HepG2 (cell line): ENCODE data around the gene RAB15. TPM values are rescaled to one million over a fixed set of nuclear protein-coding genes. Genes with fewer than 3 reads are reported as not detected.

ENCODE experiments used
- AGO2 ChIP-seq: fragments of 200-400 bp; formaldehyde crosslinking; optimal IDR thresholded peaks from 2 replicates; pipeline ENCODE3; 2017; ENCODE audit warnings: mild to moderate bottlenecking, low read depth, low read length, moderate library complexity
- HOXA5 ChIP-seq: sonication (generic); formaldehyde crosslinking; IDR thresholded peaks from 2 replicates; pipeline ENCODE4 v1.4.0; 2020; ENCODE audit warnings: missing genetic modification reagents
- KLF15 ChIP-seq: sonication (generic); formaldehyde crosslinking; IDR thresholded peaks from 2 replicates; pipeline ENCODE4 v1.8.1; 2023; ENCODE audit warnings: borderline replicate concordance, mild to moderate bottlenecking, inconsistent platforms, missing genetic modification reagents, mixed read lengths
- KLF6 ChIP-seq: IDR thresholded peaks from 2 replicates; pipeline ENCODE4 v1.8.0; 2016; ENCODE audit warnings: missing biosample characterization, missing genetic modification reagents
- SAP130 ChIP-seq: IDR thresholded peaks from 2 replicates; pipeline ENCODE4 v1.6.1; 2016; ENCODE audit warnings: low read depth
- SKI ChIP-seq: fragments of 450-650 bp; IDR thresholded peaks from one replicate; pipeline ENCODE4 v1.6.1; 2018; ENCODE audit warnings: mild to moderate bottlenecking; ENCODE audit not compliant: partially characterized antibody
- SNAPC2 ChIP-seq: sonication (generic); formaldehyde crosslinking; IDR thresholded peaks from 2 replicates; pipeline ENCODE4 v1.8.1; 2022; ENCODE audit warnings: mild to moderate bottlenecking, missing genetic modification reagents
- SPEN ChIP-seq: sonication (generic); formaldehyde crosslinking; IDR thresholded peaks from 2 replicates; pipeline ENCODE4 v1.5.1; 2020; ENCODE audit warnings: low read depth, mild to moderate bottlenecking, missing genetic modification reagents
- ZMYM3 ChIP-seq: sonication (generic); formaldehyde crosslinking; IDR thresholded peaks from 2 replicates; pipeline ENCODE4 v1.5.1; 2020; ENCODE audit warnings: mild to moderate bottlenecking, missing genetic modification reagents
- ZMYM4 ChIP-seq: sonication (generic); formaldehyde crosslinking; IDR thresholded peaks from 2 replicates; pipeline ENCODE4 v1.8.1; 2023; ENCODE audit warnings: mild to moderate bottlenecking, missing genetic modification reagents
- ZNF484 ChIP-seq: sonication (generic); formaldehyde crosslinking; IDR thresholded peaks from 2 replicates; pipeline ENCODE4 v1.5.1; 2020; ENCODE audit warnings: mild to moderate bottlenecking, low read depth, missing genetic modification reagents, borderline replicate concordance
- ZNF496 ChIP-seq: sonication (generic); formaldehyde crosslinking; IDR thresholded peaks from 2 replicates; pipeline ENCODE4 v1.8.1; 2023; ENCODE audit warnings: mild to moderate bottlenecking, moderate library complexity, missing genetic modification reagents; ENCODE audit not compliant: insufficient replicate concordance
- ZNF703 ChIP-seq: sonication (generic); formaldehyde crosslinking; IDR thresholded peaks from 2 replicates; pipeline ENCODE4 v1.5.1; 2020; ENCODE audit warnings: missing genetic modification reagents, mild to moderate bottlenecking, moderate library complexity, borderline replicate concordance
- ZZZ3 ChIP-seq: sonication (generic); formaldehyde crosslinking; IDR thresholded peaks from 2 replicates; pipeline ENCODE4 v1.4.0; 2020; ENCODE audit warnings: missing genetic modification reagents, mild to moderate bottlenecking, borderline replicate concordance
- polyA plus RNA-seq, 8 experiments: library from polyadenylated mRNA; depleted of rRNA in 3 of 8; stranded (reverse) in 7 of 8; unstranded in 1 of 8; fragments of >200 nt; fragmentation: Illumina TruSeq in 4 of 8; extraction: Trizol in 4 of 8; gene quantifications; 2 replicates each; pipeline versions ENCODE4 v1.2.1 to v1.2.3, GENCODE V29; 2011 to 2016; ENCODE audit warnings: low read depth in 4 of 8, missing spikeins in 1 of 8, mixed read lengths in 1 of 8; ENCODE audit not compliant: insufficient read depth in 1 of 8
- total RNA-seq, 5 experiments: library from RNA; depleted of rRNA; stranded (reverse); fragments of >200 nt; fragmentation: Illumina TruSeq; extraction: Trizol; gene quantifications; 2 replicates each; pipeline ENCODE4 v1.2.3, GENCODE V29; 2016; ENCODE audit warnings: low read depth in 1 of 5
- TF ChIP-seq, protein P1 (sequence below): sonication (generic); formaldehyde crosslinking; IDR thresholded peaks from 2 replicates; pipeline ENCODE4 v1.4.0; 2020; ENCODE audit warnings: low read depth, mild to moderate bottlenecking, missing genetic modification reagents
- TF ChIP-seq, protein P2 (sequence below): sonication (generic); formaldehyde crosslinking; IDR thresholded peaks from 2 replicates; pipeline ENCODE4 v1.8.1; 2023; ENCODE audit warnings: missing genetic modification reagents, mild to moderate bottlenecking, borderline replicate concordance
- TF ChIP-seq, protein P3 (sequence below): sonication (generic); formaldehyde crosslinking; IDR thresholded peaks from 2 replicates; pipeline ENCODE4 v1.4.0; 2020; ENCODE audit warnings: mild to moderate bottlenecking, missing genetic modification reagents
- TF ChIP-seq, protein P4 (sequence below): sonication (generic); formaldehyde crosslinking; IDR thresholded peaks from 2 replicates; pipeline ENCODE4 v1.4.0; 2020; ENCODE audit warnings: mild to moderate bottlenecking, missing genetic modification reagents

RAB15 gene
- total and polyA plus RNA-seq, 2 of the 13 experiments (the other 11 are each of a cell fraction or from before 2014, with no cell fraction given), result 7.4 to 18.5 TPM

DNA sequence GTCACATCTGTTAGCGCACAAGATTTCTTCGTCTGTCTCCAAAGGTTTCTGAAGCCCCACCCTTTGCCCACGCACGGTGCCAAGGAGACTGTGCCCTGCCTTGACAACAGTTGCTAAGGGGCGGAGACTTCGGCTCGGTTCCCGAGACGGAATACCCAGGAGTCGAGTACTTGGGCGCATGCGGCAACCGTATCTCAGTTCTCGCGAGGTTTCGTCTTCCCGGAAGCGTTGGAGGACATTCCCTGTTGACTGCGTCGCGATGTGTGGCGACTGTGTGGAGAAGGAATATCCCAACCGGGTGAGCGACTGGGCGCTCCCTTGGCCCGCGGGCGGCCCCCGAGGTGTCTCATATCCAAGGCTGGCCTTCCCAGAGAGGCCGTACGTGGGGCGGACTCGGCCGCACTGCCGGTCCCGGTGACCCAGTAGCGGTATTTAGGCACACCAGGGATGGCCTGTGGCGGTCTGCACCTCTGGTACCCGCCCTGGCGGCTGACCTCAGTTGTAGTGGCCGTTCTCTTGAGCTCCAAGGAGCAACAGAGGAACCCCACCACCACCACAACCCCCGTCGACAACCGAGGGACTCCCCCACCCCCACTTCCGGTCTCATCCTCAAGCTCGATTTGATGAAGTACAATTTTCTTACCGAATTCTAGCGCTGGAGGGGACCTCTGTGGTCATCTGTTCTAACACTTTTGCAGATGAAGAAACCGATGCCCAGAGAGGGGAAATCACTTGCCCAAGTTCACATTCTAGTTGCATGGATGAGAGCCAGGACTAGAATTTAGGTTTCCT lies 57.7 kb downstream of the RAB15 start, which contains the start of gene CHURC1 (continued):
- TF ChIP-seq SPEN (CRISPR knock-in tag), result peak; percentile 81
- no peak for TF ChIP-seq KLF6 (CRISPR knock-in tag)
- peak; percentile 16 for TF ChIP-seq SKI
- TF ChIP-seq ZNF703 (CRISPR knock-in tag), result no peak
- TF ChIP-seq, protein P1, sequence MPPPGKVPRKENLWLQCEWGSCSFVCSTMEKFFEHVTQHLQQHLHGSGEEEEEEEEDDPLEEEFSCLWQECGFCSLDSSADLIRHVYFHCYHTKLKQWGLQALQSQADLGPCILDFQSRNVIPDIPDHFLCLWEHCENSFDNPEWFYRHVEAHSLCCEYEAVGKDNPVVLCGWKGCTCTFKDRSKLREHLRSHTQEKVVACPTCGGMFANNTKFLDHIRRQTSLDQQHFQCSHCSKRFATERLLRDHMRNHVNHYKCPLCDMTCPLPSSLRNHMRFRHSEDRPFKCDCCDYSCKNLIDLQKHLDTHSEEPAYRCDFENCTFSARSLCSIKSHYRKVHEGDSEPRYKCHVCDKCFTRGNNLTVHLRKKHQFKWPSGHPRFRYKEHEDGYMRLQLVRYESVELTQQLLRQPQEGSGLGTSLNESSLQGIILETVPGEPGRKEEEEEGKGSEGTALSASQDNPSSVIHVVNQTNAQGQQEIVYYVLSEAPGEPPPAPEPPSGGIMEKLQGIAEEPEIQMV (CRISPR knock-in tag), result no peak; the same call in 1 of the 2 replicates
- no peak for TF ChIP-seq HOXA5
- TF ChIP-seq, protein P2, sequence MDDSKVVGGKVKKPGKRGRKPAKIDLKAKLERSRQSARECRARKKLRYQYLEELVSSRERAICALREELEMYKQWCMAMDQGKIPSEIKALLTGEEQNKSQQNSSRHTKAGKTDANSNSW (CRISPR knock-in tag), result no peak
- TF ChIP-seq ZNF496 (CRISPR knock-in tag), result no peak
- TF ChIP-seq, protein P3, sequence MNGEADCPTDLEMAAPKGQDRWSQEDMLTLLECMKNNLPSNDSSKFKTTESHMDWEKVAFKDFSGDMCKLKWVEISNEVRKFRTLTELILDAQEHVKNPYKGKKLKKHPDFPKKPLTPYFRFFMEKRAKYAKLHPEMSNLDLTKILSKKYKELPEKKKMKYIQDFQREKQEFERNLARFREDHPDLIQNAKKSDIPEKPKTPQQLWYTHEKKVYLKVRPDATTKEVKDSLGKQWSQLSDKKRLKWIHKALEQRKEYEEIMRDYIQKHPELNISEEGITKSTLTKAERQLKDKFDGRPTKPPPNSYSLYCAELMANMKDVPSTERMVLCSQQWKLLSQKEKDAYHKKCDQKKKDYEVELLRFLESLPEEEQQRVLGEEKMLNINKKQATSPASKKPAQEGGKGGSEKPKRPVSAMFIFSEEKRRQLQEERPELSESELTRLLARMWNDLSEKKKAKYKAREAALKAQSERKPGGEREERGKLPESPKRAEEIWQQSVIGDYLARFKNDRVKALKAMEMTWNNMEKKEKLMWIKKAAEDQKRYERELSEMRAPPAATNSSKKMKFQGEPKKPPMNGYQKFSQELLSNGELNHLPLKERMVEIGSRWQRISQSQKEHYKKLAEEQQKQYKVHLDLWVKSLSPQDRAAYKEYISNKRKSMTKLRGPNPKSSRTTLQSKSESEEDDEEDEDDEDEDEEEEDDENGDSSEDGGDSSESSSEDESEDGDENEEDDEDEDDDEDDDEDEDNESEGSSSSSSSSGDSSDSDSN (CRISPR knock-in tag), result no peak; the same call in 1 of the 2 replicates
- peak; percentile 97 for TF ChIP-seq ZMYM4 (CRISPR knock-in tag)
- peak; percentile 41; the same call in 1 of the 2 replicates for TF ChIP-seq ZZZ3 (CRISPR knock-in tag)
- TF ChIP-seq, protein P4, sequence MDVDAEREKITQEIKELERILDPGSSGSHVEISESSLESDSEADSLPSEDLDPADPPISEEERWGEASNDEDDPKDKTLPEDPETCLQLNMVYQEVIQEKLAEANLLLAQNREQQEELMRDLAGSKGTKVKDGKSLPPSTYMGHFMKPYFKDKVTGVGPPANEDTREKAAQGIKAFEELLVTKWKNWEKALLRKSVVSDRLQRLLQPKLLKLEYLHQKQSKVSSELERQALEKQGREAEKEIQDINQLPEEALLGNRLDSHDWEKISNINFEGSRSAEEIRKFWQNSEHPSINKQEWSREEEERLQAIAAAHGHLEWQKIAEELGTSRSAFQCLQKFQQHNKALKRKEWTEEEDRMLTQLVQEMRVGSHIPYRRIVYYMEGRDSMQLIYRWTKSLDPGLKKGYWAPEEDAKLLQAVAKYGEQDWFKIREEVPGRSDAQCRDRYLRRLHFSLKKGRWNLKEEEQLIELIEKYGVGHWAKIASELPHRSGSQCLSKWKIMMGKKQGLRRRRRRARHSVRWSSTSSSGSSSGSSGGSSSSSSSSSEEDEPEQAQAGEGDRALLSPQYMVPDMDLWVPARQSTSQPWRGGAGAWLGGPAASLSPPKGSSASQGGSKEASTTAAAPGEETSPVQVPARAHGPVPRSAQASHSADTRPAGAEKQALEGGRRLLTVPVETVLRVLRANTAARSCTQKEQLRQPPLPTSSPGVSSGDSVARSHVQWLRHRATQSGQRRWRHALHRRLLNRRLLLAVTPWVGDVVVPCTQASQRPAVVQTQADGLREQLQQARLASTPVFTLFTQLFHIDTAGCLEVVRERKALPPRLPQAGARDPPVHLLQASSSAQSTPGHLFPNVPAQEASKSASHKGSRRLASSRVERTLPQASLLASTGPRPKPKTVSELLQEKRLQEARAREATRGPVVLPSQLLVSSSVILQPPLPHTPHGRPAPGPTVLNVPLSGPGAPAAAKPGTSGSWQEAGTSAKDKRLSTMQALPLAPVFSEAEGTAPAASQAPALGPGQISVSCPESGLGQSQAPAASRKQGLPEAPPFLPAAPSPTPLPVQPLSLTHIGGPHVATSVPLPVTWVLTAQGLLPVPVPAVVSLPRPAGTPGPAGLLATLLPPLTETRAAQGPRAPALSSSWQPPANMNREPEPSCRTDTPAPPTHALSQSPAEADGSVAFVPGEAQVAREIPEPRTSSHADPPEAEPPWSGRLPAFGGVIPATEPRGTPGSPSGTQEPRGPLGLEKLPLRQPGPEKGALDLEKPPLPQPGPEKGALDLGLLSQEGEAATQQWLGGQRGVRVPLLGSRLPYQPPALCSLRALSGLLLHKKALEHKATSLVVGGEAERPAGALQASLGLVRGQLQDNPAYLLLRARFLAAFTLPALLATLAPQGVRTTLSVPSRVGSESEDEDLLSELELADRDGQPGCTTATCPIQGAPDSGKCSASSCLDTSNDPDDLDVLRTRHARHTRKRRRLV (CRISPR knock-in tag), result peak; percentile 67
- 0 out of 2 replicates have a peak, but pooled peaks have one; percentile 22 for TF ChIP-seq KLF15 (CRISPR knock-in tag)
- no peak for TF ChIP-seq ZNF484 (CRISPR knock-in tag)
- no peak for TF ChIP-seq SNAPC2
- TF ChIP-seq ZMYM3 (CRISPR knock-in tag), result peak; percentile 6; the same call in 1 of the 2 replicates
- TF ChIP-seq AGO2, result peak; percentile 76
- peak; percentile 94 for TF ChIP-seq SAP130
